GM21367 (cell line): ENCODE results near the gene LRRC47.

ENCODE experiments used
- ATAC-seq: cut with Tn5 transposase; IDR thresholded peaks from one replicate; pipeline ENCODE4 v1.9.1; 2021; ENCODE audit not compliant: unreplicated experiment

Gene LRRC47

DNA sequence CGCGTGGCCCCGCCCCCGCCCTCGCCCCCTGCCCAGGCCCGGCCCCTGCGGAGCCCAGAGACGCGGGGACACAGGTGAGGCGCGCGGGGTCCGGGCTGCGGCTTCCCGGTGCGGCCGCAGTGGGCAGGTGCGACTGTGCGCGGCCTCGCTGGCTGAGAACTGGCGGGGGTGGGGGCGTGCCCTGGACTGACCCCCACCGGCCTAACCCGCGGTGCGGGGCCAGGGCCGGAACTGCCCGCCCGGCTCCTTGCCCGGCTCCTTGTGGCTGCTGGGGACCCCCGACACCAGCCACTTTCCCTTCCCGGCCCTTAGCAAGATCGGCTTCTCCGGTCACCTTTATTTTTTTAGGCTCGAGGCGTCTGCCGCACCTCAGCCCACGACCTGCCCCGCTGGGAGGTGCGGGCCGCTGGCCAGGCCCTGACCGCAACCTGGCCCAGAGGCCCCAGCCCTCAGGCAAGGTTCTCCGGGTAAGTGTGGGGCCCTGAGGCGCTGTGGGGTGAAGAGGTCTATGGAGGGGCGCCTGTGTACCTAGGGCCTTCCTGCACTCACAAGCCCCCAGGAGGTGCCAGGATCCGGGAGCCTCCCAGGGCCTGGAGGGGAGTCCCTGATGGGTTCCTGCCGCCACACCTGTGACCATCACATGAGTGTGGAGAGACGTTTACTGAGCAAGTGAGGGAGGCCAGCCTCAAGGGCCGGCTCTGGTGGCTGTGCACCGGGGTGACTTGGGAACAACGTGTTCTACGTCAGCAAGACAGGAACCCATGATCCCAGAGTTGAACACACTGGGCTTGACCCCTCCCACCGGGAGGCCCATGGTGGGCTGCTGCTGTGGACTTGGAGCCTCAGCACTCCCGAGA, 23.4 kb downstream of the LRRC47 start, which contains the start of gene SMIM1:
Gene SMIM1, plus strand, starts transcription at position 35 of the 857 bp plus-strand sequence. CDS start 2,625 bp downstream, outside the sequence.
- peak; percentile 15 for ATAC-seq

DNA sequence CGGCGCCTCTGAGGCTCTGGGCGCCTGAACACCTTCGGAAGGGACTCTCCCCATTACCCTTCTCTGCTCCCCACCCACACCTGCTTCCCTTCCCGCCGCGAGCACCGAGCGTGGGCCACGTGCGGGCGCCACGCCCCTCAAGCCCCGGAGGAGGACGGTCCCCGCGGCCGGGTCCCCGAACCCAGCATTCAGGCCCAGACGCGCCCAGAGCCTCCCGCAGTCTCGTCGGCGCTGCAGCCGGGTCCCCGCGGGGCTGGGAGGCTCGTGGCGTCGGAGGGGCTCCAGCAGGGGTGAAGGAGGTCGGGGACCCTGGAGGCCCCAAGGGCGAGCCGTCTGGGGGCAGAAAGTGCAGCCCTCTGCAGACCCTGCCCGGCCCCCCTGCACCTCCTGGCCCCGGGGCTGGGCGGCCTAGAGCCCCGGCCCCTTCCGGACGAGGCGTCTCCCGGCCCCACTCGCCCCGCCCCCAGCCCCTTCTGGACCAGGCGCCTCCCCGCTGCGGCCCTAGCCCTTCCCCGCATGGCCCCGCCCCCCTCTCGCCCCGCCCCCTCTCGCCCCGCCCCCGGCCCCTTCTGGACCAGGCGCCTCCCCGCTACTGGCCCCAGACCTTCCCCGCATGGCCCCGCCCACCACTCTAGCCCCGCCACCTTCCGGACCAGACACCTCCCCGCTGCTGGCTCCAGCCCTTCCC, 24.1 kb downstream of the LRRC47 start:
- peak; percentile 55 for ATAC-seq

DNA sequence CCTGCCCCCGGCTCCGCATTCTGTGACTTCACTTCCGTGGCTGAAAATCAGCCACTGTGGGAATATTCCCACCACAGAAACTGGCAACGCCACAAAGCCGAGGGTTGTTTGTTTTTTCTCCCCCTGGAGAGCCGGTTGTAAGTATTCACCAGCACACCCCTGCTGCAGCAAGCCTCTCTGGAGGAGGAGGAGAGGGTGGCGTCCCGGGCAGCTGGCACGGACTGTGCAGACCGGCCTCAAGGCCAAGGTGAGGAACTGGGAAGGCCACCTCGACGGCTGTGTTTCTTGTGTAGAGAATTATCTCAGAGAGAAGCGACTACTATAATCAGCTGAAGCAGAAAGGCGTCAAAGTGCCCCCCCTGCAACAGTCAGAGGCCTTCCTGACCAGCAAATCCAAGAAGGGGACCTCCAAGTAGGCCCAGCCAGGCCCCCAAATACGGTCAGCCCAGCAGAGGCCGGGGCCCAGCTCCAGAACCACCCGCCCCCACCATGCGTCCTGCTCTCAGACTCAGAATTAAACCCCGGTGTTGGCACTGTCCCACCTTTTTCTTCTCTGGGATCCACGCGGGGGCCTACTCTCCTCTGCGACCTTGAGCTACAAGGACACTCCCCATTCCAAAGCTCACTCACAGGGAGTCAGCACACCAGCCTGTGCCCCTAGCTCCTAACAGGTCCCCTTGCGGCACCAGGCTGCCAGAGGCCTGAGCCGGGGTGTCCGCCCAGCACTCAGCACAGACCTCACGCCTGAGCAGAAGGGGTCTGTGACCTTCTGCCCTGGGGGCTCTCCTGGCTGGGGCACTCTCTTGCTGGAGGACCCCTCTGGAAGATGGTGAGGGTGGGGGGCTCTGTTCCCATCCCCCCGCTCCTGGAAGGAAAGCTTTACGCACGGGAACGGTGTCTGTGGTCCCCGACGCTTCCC, 24.9 kb downstream of the LRRC47 start:
- ATAC-seq = no peak

DNA sequence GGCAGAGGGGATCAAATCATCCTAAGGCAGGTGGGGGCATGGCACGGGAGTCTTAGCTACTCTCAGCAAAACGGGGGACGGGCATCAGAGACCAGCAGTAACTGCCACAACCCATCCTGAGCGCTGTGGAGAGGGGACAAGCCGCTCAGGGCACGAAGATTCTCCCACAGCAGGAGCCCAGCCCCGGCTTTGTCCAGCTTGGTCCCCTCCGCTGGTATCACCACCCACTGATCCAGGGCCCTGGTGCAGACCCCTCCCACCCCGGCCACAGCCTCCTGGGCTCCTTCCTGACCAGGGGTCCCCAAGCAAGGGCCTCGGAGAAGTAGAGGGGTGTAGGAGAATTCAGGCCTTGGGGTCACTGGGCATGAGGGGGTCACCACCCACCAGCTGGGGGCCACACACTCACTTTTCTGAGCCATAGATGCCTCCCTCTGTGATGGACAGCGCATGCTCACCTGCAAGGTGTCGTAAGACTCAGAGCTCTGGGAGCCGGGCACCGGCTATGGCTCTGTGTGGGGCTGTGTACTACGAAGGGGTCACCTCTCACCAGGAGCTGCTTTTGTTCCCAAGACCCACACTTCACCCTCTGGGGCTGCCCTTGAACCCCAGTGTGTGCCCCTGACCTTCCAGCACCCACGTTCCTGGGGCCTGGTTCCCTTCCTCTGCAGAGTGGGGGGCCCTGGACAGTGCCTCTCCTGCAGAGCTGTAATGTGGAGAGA, 26.1 kb downstream of the LRRC47 start:
- no peak for ATAC-seq

DNA sequence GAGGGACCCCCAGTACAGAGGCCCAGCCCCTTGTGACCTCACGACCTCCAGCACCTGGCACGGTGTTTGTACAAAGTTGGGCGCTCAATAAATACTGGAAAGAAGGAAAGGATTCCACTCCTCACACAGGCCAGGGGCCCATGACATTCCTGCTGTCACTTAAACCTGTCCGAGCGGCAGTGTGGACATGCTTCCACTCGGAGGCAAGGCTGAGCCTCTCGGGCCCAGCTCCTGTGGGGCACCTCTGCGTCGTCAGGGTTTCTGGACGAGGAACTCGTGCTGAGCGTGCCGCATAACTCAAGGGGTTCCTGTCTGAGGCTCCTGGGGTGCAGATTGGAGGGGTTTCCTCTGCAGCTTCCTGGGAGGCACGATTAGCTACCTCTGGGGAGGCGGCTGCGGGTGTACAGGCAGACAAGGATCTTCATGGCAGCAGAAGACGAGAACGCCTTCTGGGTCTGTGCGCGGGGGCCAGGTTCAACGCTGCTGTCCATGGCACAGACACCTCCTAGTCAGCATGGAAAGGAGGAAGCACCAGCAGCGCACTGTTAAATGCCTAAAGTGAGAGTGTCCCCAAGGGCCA, 27.4 kb downstream of the LRRC47 start:
- ATAC-seq = no peak

DNA sequence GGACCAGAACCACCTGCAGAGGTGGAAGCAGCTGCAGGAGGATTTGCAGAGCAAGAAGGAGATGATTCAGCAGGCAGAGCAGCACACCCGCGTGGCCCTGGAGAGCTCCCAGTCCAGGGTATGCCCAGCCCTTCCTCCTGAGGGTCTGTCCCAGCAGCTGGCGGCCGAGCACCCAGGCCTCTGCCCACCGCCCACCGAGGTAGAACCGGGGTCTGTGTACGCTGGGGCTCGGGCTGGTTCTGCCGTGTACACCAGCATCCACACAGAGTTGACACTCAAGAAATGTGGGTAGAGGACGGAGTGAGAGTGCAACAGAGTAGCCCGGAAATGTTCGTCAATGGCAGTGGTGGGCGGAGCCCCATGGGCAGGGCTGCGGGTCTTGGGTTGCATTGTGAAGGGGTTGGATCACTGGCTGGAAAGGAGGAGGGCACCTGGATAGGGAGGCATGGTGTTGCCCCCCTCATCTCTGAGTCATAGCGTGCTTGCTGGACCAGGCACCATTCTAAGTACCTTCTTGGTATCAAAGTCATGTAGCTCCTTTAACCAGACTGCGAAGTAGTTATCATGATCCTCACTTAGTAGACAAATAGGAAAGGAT, 28.9 kb downstream of the LRRC47 start:
- no peak for ATAC-seq

DNA sequence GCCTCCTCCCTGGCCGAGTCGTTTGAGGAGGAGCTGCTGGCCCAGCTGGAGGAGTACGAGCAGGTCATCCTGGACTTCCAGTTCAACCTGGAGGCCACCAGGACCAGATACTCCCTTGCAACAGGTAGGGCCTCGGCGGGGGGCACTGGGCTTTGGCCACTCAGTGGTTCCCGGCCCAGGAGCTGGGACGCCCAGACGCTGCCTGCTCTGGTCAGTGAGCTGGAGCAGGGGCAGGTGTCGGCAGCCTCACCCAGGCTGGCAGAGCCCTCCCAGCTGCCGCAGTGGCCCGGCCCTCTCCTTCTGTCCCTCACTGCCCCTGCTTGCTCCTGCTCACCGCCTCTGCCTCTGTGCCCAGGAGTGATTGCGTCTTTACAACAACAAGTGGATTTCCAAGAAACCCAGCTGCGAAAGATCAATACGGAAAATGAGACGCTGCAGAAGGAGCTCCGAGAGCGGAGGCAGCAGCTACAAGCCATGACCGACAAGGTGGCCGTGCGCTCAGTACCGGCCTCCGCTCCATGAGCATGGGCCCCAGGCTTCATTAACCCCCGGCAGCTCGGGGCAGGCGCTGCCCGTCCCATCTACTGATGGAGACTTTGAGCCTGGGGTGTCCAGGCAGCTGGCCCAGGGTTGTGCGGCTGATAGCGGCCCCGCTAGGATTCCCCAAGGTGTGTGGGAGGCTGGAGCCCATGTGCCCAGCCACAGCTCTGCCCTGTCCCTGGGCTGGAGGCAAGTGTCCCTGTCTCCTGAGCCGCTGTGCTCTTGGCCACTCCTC, 32.8 kb downstream of the LRRC47 start:
- no peak for ATAC-seq

DNA sequence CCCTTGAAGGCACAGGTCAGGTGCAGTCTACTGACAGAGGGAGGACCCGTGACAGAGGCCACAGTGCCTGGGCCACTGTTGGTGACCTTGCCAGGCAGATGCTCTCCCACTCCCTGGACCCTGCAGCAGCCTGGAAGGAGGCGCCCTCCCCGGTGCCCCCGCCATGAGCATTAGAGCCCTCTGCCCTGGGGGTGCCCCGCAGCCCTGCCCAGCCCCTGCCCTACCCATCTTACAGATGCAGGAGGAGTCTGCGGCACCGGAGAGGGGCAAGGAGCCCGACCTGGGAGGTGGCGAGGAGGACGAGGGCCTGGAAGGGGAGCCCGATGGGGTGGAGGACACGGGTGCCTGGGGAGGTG, 33.4 kb downstream of the LRRC47 start:
- ATAC-seq = no peak

DNA sequence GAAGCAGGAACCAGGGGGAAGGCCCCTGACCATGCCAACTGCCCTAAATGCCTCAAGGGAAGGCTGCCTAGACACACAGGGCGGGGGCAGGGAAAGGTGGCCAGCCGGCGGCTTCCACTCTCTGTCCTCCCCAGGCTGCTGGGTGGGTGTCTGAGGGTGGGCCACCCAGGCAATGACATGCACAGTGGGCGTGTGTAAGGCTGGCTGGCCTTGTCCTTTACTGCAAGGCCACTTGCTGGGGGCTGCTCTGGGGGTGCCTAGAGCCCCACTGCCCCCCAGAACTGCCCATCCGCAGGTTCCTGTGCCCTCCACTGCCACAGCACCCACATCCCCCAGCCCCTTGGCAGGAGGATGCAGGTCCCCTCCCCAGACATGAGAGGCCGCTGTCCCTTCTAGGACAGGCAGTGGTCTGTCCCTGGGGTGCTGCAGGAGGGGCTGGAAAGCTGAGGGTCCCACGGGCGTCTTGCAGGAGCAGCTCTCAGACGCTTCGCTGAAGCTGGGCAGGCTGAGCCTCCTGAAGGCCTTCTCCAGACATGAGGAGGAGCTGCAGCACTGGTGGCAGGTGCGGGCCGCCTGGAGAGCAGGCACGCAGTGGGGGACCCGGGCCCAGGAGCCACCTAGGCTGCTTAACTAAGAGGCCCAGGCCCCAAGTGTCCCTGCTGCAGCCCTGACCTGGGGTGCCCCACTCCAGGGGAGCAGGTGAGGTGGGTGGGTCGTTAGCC, 34.0 kb downstream of the LRRC47 start:
- no peak for ATAC-seq

DNA sequence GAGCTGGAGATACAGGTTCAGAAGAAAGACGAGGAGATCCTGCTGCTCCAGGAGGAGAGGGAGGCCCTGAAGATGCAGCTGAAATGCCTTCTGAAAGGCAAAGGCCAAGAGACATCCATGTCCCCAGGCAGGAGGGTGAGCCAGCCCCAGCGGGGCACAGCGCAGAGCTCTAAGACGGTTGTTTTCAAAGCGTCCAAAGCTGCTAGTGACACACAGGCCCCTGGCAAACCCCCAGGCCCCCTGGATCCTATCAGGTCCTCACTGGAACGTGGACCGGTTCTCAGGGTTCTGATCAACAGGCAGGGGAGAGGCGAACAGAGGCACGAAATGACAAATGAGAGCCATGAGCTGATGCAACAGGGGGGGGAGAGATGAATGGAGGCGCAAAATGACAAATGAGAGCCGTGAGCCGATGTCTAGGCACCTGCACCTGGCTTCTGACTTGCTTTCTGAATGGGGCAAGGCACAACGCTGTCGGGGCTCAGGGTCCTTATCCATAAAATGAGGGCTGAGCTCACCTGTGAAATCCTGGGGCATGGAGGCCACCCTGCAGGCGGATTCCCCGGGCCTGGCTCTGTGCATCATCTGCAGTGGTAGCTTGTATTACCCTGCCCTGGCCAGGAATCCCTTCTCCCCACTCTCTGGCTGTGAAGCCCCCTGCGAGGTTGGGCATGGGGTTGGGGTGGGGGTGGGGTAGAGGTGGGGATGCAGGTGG, 34.8 kb downstream of the LRRC47 start:
- ATAC-seq = no peak

DNA sequence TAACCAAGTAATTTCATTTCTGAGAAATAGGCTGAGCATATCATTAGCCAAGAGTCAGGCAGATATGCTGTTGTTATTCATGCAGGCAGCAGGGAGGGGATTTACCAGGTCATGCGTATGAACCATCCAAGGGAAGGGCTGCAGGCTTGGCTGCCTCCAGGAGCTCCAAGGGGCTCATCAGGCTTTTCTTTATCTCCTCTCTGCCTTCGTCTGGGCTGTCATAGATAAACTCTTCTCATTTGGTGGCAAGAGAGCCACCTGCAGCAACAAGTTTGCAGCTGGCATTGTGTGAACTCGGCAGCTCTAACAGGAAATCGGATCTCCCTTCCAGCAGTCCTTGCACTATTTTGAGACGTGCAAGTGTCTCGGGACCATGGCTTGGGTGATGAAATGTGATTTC, 36.5 kb downstream of the LRRC47 start:
- ATAC-seq = no peak

DNA sequence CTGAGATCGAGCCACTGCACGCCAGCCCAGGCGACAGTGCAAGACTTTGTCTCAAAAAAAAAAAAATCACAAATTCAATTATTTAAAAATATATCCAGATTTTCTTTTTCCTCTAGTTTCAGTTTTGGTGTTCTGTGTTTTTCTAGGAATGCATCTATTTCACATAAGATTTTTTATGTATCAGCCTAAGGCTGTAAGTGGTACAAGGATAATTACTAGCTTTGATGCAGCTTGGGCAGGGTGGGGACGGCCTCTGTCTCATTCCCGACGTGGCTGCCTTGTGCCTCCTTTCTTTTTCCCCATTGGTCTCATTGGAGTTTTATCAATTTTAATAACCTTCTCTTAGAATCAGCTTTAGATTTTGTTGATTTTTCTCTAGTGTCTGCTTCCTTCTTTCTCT, 37.1 kb downstream of the LRRC47 start:
- no peak for ATAC-seq

DNA sequence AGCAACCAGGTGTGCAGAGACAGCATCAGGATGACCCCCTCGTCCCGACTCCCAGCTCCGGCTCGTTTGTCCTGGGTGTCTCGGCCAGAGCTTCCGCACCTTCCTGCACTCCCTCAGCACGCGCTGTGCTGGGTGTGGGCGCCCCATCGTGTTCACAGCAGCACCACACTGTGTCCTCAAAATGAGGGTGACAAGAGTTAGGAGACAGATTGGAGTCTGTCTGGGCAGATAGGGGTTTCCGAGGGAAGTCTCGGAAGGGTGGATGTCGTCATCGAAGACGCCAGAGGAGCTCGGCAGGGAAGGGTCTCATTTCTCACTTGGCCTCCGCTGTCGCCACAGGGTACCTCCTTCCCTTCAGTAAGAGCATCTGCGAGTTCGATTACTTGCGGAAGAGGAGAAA, 39.9 kb downstream of the LRRC47 start:
- no peak for ATAC-seq

DNA sequence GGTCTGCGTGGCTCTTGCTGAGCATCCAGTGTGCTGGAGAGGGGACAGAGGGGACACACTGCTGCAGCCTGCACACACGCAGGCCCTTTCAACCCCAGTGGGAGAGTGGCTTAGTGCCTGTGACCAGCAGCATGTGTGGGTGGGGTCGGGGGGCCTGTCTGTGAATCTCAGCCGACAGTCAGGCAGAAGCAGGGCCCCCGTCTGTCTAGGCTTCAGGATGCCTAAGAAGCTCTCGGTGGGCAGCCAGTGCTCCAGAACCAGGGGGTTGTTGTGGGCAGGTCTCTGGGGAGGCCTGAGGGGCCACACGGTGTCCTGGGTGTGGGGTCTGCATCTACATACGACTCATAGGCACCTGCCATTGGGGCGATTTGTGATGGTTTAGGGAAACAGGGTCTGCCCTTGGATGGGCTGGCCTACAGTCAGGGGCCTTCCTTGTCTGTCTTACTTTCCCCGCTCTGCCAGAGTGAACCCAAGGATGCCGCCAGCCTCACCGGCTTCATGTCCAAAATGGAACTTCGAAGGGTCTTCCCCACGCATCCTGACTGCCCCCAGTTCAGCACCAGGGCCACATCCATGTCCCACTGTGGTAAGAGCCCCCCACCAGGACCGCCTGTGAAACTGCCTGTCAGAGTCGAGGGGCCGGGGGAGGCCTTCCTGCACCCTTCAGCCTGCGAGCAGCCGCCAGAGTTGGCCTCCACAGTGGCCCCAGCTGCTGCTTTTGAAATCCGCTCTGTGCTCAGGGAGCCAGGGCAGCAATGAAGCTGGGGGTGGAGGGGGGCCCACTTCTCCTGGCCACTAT, 42.4 kb downstream of the LRRC47 start:
- ATAC-seq = no peak

DNA sequence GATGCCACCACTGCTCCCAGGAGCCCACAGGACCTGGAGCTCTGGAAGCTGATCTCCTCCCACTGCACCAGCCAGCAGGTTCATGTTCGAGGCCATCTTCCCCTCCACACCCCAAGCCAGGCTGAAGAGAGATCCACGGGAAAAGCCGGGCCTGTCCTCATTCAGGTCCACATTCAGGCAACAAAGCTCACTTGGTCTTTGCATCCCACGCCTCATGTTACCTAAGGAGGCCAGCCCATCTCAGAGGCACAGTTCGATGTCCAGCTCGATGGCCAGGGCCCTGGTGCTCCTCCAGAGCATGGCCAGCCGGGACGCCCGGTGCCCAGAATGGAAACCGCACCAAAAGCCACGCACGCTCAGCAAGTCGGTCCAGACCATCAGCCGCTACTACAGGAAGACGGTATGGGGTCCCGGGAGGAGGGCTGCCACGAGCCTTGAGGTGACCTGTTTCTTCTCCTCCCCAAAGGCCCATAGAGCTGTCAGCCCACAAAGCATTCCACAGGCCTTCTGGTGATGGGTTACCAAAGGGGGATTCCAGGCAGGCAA, 43.8 kb downstream of the LRRC47 start, which contains the start of gene CCDC27:
Gene CCDC27, plus strand, starts transcription at position 51 of the 546 bp plus-strand sequence. Its CDS starts 32 bp downstream, at position 83.
- no peak for ATAC-seq

DNA sequence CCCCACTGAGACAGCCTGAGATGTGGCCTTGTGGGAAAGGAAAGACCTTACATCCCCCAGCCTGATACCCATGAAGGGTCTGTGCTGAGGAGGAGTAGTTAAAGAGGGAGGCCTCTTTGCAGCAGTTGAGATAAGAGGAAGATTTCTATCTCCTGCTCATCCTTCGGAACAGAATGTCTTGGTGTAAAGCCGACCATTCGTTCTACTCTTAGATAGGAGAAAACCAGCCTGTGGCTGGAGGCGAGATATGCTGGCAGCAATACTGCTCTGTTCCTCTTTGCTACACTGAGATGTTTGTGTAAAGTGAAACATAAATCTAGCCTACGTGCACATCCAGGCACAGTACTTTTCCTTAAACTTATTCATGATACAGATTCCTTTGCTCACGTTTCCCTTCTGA, 45.6 kb downstream of the LRRC47 start:
- no peak for ATAC-seq

DNA sequence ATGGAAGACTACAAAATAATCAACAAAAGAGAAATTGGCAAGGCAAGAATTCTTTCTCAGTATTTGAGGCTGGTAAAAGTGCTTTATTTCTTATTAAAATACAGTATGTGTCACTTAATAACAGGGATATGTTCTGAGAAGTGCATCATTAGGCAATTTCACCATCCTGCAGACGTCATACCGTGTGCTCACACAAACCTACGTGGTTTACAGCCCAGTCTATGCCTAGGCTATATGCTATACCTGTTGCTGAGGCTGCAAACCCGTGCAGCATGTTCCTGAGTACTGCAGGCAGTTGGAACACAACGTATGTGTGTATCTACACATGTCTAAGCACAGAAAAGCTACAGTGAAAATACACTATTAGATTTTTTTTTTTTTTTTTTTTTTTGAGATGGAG, 46.8 kb downstream of the LRRC47 start:
- ATAC-seq = no peak
